Calu3 (cell line): Measurements from ENCODE around the gene RNF157. TPM values are rescaled to one million over a fixed set of nuclear protein-coding genes. Genes with fewer than 3 reads are reported as not detected.

Source experiments
- BruUV-seq: library from RNA; stranded (reverse); fragments of 400-500 nt; replicated peaks from 2 replicates; lab custom pipeline; 2021; lab: Mats Ljungman, UMichigan
- CTCF ChIA-PET: fragments of 300-600 bp; sonication (Branson Sonifier 250); formaldehyde crosslinking; loops from one replicate; lab custom pipeline; 2022; ENCODE audit warnings: antibody characterized with exemption; lab: Charles Lee
- DNase-seq: peaks from one replicate; pipeline ENCODE4 v3.0.0; 2022
- H3K27ac Mint-ChIP-seq: one replicate; pipeline ENCODE4 v1.8.0; 2022; ENCODE audit warnings: mixed read lengths; ENCODE audit not compliant: unreplicated experiment
- H3K27me3 Mint-ChIP-seq: one replicate; pipeline ENCODE4 v1.8.0; 2022; ENCODE audit warnings: mixed read lengths; ENCODE audit not compliant: unreplicated experiment
- H3K36me3 Mint-ChIP-seq: one replicate; pipeline ENCODE4 v1.8.0; 2022; ENCODE audit warnings: mild to moderate bottlenecking, moderate library complexity, mixed read lengths; ENCODE audit not compliant: insufficient read depth, unreplicated experiment
- H3K4me1 Mint-ChIP-seq: one replicate; pipeline ENCODE4 v1.8.0; 2022; ENCODE audit warnings: mild to moderate bottlenecking, low read depth, mixed read lengths; ENCODE audit not compliant: unreplicated experiment
- H3K4me3 Mint-ChIP-seq: one replicate; pipeline ENCODE4 v1.8.0; 2022; ENCODE audit warnings: mild to moderate bottlenecking, low read depth, moderate library complexity, mixed read lengths; ENCODE audit not compliant: unreplicated experiment
- H3K9me3 Mint-ChIP-seq: one replicate; pipeline ENCODE4 v1.8.0; 2022; ENCODE audit warnings: low read depth, mixed read lengths; ENCODE audit not compliant: unreplicated experiment
- CTCF ChIP-seq: fragments of 200-600 bp; IDR thresholded peaks from one replicate; pipeline ENCODE4 v1.8.0; 2022; ENCODE audit warnings: antibody characterized with exemption; ENCODE audit not compliant: unreplicated experiment
- intact Hi-C: fragments of 100-400 bp; cut with micrococcal nuclease; formaldehyde crosslinking; loops from one replicate; pipeline ENCODE4 v1.10.0; 2022; ENCODE audit not compliant: unreplicated experiment
- total RNA-seq: library from RNA; stranded (reverse); gene quantifications from 2 replicates; pipeline ENCODE4 v1.2.3, GENCODE V29; 2022

RNF157 gene
- total RNA-seq, 1 experiment from 2014 or later: 17.6 TPM

- no peak overlapping the region for H3K4me3 Mint-ChIP-seq
- DNase-seq: no peak
- CTCF ChIA-PET: interaction anchor here (0.6 kb wide), 1 partner anchor 170 kb away, joined by 5 read pairs; no protein-coding TSS in a partner anchor
- intact Hi-C loops: loop anchor here (5.0 kb wide), 1 partner anchor 39 kb away; no protein-coding TSS in a partner anchor
- H3K27me3 Mint-ChIP-seq: no peaks in the 10 kb centered on the region
- H3K9me3 Mint-ChIP-seq: no peaks in the 10 kb centered on the region
- peaks cover 8% of the 10 kb centered on the region for H3K4me1 Mint-ChIP-seq
- peaks cover 34% of the 10 kb centered on the region for H3K36me3 Mint-ChIP-seq
- no peak for TF ChIP-seq CTCF
- H3K27ac Mint-ChIP-seq: peak overlapping the region; percentile 19
- no TSS peak for BruUV-seq
Measured at GRCh38 chr17:76276461-76277299, 36.4 kb upstream of the RNF157 start.

GRCh38 chr17:76276069-76276431, 35.8 kb upstream of the RNF157 start:
- Mint-ChIP-seq H3K4me1 (peaks cover 8% of the 10 kb centered on the region), H3K27me3 (no peaks in the 10 kb centered on the region), H3K4me3 (no peak overlapping the region), H3K27ac (peak overlapping the region; percentile 19), H3K36me3 (peaks cover 40% of the 10 kb centered on the region), H3K9me3 (no peaks in the 10 kb centered on the region)
- CTCF ChIA-PET: interaction anchor here (0.6 kb wide), 1 partner anchor 169 kb away, joined by 5 read pairs; no protein-coding TSS in a partner anchor
- no peak for TF ChIP-seq CTCF
- no TSS peak for BruUV-seq
- DNase-seq: no peak
- intact Hi-C loops: loop anchor here (5.0 kb wide), 1 partner anchor 39 kb away; no protein-coding TSS in a partner anchor

GRCh38 chr17:76275382-76276068, 35.2 kb upstream of the RNF157 start:
- intact Hi-C loops: loop anchor here (5.0 kb wide), 1 partner anchor 38 kb away; no protein-coding TSS in a partner anchor
- H3K27me3 Mint-ChIP-seq: no peaks in the 10 kb centered on the region
- no peaks in the 10 kb centered on the region for H3K9me3 Mint-ChIP-seq
- no TSS peak for BruUV-seq
- no peak for DNase-seq
- no peak overlapping the region for H3K4me3 Mint-ChIP-seq
- H3K27ac Mint-ChIP-seq: peak overlapping the region; percentile 19
- no peak for TF ChIP-seq CTCF
- H3K36me3 Mint-ChIP-seq: peaks cover 43% of the 10 kb centered on the region
- H3K4me1 Mint-ChIP-seq: peaks cover 8% of the 10 kb centered on the region
- CTCF ChIA-PET: no interaction called here

- no peak overlapping the region for H3K4me3 Mint-ChIP-seq
- BruUV-seq: no TSS peak
- CTCF ChIA-PET: interaction anchor here (0.5 to 2.0 kb wide), 3 partner anchors 14 to 154 kb away, joined by 3 to 10 read pairs (median 3); no protein-coding TSS in a partner anchor
- H3K36me3 Mint-ChIP-seq: peaks cover 44% of the 10 kb centered on the region
- intact Hi-C loops: no loop called here
- TF ChIP-seq CTCF: no peak
- H3K27ac Mint-ChIP-seq: no peak overlapping the region
- no peaks in the 10 kb centered on the region for H3K27me3 Mint-ChIP-seq
- DNase-seq: no peak
- no peaks in the 10 kb centered on the region for H3K9me3 Mint-ChIP-seq
- H3K4me1 Mint-ChIP-seq: peaks cover 8% of the 10 kb centered on the region
Measured at GRCh38 chr17:76274112-76274956, 34.0 kb upstream of the RNF157 start.
